Islet of Langerhans (tissue), 1 donor: ENCODE measurements around the gene HAND2.
A peak's percentile ranks its signal among the peaks of the same experiment; 100 is the strongest.

Experiments
- FAIRE-seq: peaks from one replicate; lab custom pipeline; 2011; peaks lifted over from hg19 to GRCh38; lab: Jason Lieb, UNC

Gene HAND2

DNA sequence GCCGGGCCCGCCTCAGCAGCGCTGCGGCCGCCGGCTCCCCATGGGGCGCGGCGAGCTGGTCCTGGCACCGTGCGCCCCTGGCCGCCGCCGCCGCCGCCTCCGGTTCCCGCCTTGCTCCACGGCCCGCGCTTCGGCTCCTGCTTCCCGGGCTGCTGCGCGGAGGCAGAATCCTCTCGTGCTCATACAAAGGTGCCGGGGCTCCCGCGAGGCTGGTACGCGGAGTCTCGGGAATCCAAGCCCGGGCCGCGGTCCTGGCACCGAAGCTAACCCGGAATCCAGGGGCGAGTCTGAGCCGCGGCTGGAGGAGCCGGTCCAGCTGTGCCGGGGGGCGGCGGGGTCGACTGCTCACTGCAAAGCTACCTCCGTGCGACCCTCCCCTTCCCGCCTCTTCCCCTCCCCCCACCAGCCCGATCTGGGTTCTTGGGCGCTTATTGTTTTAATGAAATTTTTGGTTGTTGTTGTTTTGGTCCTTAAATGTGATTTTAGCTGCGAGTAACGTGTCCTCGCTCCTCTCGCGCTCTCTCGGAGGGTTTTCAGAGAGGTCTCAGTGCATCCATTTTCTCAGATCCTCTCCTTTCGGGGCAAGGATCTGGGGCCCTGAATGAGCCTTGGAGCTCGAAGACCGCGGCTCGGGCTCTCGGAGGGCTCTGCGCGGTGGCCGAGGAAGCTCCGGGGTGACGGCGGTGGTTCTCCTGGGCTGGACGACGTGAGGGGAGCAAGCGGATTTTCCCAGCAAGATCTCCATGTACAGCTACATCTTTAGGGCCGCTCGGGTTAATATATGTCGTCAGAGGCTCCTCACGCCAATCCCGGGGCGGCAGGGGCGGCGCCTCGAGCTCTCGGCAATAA lies at the start of gene HAND2:
HAND2 (minus strand) TSS at position 753 of the 849 bp plus-strand sequence. CDS start 940 bp downstream, outside the sequence.
- no peak for FAIRE-seq

DNA sequence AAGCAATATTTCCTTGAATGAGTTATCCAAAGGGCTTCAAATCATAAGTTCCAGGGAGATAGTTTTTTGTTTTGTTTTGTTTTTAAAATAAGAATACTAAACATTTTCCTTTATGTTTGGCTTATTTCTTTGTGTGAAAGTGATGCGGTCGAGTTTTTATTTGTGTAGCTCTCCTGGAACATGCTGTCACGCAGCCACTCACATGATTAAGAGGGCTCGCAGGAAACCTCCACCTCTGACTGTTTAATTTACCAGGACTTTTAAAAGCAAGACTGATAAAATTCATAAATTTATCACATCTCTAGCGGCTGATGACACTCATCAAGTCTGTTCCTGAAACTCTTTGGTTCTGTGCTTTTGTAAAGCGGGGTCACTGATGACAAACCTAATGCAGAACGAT lies 48.9 kb upstream of the HAND2 start:
- no peak for FAIRE-seq

DNA sequence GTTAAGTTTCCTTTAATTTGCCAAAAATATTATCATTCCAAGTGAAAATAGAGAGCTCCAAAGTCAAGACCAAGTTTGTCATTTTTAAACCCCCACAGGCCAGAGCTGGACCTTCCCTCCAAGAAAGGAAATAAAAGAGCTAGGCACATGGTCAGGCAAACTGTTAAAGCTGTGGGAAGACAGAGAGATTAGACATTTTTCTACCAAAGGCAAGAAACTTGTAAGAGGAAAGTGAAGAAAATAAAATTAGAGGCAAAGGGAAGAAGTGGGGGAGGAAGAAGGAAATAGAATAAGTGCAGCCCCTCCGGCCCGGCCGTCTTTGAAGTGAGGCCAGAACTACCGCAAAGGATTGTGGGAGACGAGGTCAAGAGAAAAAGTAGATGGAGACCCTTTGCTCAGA lies 47.9 kb upstream of the HAND2 start:
- no peak for FAIRE-seq

DNA sequence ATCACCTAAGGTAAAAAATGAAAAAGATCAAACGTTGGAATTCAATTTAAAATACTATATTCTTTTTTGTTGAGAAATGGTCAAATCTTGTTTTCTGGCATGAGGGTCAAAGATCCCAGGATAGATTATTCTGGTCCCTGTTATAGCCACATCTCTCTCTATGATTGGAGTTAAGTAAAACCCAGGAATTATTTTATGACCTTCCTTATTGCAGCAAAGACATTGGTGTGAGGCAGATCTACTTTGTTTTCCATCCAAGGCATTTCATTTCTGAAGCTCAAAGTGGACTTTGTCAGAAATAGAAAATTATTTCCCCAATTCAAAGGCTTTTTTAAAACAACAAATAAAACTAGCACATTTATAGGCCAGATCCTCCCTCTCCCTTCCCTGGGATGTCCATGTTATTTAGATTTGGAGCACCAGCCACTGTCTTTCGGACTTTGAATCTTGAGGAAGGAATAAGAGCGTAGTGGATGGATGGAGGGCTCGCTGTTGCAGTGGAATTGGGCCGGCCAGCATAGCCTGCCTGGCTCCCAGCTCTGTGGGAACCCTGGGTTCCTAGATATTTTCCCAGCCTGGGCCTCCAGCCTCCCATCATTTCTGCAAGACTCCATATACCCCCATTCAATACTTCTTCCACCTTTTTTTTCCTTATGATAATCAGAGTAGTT lies 45.6 kb upstream of the HAND2 start:
- no peak for FAIRE-seq

DNA sequence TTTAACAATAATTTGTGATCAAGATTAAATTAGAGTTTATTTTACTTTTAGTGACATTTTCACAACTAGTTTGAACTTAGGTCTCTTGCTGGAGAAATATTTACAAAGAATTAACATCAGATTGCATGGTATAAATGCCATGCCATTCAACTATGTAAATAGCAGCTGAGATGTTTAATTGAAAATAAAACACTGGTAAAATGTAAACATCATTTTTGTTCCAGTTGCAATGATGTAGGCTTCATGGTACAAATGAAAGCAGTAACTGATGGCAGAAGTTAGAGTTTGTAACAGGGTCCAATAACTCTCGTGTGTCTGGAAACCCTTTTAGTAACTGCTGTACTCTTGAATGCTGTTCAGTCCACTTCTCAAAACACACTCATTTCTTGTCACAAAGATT lies 43.7 kb upstream of the HAND2 start:
- no peak for FAIRE-seq

DNA sequence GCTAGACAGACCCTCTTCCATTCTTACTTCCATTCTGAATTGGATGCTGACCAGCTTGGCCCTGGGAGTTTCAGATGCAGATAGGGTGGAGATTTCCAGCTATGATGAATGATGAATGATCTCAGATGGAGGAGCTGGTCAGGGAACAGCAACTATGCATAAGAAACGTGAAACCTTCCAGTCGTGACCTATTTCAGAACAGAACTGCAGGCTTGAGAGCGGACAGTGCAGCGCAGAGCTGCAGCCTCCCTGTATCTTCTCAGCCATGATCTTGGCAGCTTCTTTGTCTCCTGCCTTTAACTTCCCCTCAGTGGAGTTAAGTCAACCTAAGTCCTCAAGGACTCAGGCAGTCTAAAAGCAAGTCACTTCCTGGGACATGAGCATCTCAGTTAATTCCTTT lies 43.3 kb upstream of the HAND2 start:
- FAIRE-seq: no peak

DNA sequence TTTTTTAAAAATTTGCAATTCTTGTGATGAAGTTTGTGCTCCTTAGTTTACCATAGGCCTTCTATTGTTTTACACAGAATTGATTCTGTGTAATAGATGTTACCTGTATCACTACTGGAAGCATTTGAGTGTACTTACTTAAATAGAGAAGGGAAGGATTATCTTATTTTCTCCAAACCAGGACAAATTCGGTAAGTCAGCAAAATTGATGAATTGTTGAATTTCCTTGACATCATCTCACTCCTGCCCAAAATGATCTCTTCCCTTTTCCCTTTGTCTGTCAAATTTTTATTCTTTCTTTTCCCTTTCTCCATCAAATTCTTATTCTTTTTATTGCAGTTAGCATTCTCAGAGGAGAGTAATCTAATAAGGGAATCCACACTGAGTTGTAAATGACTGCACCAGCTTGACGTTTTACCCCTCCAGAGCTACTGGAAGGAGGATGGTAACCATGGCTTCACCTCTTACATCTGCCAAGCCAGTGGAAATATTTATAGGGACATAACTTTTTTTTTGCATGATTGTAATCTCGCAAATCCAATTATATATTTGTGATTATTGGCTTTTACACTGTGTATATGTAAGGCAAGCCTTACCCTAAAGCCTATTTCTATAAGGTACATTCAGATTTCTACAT lies 42.6 kb upstream of the HAND2 start:
- no peak for FAIRE-seq

DNA sequence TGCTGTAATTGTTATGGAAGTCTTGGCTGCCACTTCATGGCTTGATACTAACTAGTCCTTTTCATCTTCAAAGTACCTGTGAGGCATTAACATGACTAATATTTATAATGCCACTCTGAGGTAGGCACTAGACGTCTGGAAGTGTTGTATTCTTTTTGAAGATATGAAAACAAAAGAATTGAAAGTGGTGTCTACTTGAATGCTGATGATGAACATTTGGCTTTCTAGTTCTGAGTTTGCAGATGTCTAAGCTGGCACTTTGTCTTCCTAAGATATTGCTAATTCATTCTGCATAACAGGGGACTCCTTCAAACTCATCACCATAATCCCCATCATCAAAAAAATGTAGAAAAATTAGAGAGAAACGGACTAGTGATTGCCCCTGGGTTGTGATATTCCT lies 41.6 kb upstream of the HAND2 start:
- FAIRE-seq: no peak

DNA sequence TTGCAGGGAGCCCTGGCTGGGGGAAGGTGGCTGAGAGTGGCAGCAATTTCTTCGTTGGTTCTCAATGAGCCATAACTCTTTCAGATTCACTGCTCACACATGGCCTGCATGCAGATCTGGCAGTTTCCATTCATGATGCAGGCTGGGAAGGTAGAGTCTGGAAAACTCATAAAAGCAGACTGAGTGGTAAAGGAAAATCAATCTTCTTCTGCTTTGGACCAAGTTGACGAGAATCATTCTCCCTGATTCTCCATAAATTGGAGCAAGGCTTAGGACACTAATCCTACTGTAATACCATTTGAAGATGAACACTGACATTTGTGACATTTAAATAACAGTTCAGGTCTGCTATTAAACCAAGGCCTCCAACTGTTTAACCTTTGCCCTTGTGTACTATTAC lies 35.3 kb upstream of the HAND2 start:
- FAIRE-seq: no peak

DNA sequence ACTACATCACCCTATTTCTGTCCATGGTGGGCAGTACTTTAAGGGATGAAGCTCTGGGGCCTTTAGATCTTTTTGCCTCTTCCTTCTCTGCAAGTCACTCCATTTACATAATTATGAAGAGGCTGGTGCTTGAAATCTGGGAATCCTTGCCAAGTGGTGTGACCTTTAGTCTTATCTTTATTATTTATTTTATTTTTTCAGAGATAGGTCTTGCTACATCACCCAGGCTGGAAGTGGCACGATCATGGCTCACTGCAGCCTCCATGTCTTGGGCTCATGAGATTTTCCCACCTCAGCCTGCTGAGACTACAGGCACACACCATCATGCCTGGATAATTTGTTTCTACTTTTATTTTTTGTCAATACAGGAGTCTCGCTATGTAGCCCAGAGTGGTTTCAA lies 34.4 kb upstream of the HAND2 start:
- FAIRE-seq: no peak

DNA sequence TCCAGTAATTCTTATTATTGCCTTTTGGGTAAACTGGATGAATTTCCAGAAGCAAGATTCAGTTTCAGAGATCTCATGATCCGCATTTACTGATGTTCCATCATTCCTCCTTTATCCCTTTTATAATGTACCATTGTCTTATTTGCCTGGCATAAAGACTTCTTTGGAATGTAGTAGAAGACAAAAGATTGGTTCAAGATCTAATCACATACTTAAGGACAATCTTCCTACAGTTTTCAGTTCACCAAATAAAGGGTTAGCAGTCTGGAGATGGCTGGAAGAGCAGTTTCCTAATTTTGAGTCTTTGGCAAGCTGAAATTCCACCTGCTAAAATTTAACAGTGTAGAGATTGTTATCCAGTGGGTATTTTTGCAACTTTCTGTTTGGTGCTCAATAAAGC lies 30.9 kb upstream of the HAND2 start:
- no peak for FAIRE-seq

DNA sequence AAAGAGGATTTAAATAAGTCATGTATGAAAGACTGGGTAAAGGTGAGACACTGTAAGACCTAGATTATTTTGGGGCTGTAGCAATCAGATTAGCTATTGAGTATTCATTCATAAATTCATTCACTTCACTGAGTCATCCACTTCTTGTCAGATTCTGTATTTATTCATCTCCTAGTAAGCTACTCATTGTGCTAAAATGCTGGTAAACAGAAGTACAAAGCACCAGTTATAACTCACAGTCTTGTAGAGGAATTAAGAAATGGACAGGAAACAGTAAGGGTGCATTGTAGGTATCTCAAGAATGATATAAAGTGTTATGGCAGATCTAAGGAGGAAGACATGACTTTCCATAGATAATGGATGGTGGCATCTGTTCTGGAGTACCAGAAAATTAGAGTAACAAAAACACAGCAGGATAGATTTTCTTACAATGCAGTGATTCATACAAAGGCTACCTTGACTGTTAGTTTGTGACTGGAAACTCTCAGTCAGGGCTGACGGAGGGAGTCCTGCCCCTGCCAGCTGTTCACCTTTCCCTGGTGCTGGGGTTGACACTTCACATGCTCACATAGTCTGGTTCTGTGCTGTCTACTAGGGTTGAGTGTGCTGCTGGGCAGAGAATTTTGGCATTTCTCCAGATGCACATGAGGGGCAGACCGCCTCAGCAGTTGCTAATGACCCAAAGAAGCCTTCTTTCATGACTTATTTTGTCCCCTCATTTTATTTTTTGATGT lies 26.5 kb upstream of the HAND2 start:
- no peak for FAIRE-seq

DNA sequence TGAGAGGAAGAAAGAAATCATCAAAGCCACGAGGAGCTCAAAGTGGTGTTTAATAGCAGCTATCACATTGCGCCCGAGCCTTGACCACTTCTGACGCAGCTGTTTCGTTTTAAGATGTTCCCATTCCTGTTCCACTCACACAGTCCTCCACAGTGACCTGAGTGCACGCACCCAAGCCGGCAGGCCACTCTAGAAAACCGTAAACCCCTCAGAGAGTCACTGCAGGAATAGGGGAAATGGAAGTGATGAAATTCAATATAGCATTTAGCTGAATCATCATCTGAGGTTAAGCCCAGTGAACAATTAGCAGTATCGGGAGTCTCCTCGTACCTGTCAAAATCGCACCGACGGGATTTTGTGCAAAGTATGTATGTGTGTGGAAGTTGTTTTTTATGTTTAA lies 17.9 kb upstream of the HAND2 start:
- no peak for FAIRE-seq

DNA sequence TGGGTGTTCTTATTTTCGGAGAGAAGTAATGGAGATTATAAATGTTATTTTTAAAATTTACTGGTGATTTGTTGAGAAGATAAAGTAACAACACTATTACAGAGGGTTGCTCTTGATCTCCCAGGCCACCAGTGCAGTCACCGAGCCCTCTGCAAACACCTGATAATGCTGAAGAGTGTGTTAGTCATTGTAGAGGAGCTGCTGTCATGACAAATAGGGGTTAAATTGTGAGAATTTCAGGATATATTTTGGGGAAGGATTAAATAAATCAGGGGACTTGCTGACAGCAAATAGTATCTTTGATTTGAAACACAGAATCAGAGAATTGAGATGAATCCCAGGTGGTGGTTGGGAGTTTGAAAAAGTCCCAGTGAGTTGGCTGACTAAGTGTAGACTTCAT lies 16.7 kb upstream of the HAND2 start:
- no peak for FAIRE-seq

DNA sequence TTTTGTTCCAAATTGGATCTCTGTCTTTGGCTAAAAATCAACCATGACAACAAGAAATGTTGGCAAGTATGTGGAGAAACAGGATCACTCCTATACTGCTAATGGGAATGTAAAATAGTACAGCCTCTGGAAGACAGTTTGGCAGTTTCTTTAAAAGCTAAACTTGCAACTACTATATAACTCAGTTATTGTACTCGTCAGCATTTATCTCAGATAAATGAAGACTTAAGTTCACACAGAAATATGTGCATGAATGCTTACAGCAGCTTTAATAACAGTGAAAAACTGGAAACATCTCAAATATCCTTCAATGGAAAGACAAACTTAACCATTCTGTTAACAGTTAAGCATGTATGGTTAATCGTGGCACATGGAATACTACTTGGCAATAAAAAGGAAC lies 15.4 kb upstream of the HAND2 start:
- FAIRE-seq: no peak

DNA sequence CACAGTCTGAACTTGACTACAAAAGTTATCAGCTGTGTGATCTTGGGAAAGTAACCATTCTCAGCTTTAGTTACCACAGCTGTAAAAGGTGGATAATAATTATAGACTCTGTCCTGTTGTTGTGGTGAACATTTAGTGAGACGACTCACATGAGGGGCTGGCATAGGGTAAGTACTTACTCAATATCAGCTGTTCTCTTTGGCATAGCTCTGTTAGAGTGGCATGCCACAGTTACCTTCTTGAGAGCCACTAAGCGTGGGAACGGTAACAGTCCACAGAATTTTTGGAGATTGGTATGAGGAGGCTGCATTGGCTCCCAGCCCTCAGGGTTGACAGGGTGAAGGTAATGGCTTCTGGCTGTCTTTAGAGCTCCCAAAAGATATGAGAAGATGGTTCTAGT lies 13.2 kb upstream of the HAND2 start:
- FAIRE-seq: no peak

DNA sequence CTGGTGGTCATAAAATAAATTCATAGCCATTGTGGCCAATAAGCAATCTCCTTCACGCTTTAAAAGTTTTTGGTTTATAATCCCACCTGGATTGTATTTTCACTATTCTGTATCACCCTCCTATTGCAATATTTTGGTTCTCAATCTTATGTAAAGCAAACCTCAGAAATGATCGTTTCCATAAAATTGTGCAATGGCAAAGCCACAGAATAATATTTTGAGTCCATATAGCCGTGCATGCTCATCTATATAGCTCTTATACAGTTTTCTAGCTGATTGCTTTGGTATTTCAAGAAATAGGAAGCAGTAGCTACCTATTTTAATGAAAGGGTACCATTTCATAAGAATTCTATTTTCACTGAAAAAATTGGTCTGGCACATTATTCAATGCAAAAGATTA lies 10.0 kb upstream of the HAND2 start:
- FAIRE-seq: peak; percentile 33

DNA sequence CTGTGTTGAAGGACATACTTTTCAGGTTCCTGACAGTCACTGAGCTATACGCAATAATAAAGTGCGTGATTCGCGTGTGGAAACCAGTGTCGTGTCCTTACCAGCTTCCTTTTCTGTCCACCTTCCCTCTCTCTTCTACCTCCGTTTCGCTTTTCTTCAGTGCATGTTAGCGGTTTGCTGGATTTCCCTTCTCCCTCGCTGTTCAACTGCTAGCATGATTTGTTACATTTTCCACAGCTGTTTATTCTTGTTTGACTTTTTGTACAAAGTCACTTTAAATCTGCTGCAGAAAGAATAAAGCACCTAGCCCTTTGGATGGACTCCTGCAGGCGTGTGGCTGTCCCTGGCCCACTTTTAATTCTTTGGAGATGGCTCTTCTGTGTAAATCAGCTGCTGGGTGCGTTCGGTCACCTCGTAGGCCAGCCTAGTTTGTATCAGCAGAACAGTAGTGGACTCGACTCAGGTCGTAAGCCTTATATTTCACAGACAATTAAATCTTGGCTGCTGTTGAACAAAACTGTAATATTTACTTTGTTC lies 8.9 kb upstream of the HAND2 start:
- no peak for FAIRE-seq

DNA sequence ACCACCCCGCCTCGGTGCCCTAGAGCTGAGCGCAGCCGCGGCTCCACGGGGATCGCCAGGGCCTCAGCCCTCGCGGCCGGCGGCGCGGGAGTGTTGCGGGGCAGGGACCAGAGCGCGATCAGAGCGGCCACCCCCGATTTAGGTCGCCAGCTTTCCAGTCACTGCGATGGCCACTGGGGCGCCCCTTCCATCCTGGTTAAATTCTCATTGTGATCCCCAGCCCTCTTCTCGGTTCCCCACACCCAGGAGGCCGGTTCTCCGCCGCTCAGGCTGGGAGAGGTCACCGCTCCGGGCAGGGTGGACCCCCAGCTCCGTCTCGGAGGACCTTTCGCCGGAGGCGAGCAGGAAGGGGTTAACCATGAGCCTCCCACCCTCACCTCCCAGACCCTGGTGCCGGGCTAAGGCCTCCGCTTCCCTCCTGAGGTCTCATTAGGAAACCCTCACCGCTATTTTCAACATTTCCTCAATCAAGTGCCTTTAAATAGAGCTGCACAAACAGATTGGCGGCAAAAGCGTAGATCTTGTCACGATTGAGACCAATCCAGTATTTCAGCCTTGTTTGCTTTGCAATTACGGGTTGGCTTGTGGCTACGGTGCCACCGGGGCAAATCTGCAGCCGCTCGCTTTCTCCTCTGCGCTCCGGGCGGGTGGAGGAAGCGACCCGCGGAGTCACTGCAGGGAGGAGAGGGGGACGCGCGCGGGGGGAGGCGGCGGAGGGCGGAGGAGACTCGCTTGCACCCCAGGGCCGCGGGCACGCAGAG lies 8.3 kb upstream of the HAND2 start:
- no peak for FAIRE-seq

DNA sequence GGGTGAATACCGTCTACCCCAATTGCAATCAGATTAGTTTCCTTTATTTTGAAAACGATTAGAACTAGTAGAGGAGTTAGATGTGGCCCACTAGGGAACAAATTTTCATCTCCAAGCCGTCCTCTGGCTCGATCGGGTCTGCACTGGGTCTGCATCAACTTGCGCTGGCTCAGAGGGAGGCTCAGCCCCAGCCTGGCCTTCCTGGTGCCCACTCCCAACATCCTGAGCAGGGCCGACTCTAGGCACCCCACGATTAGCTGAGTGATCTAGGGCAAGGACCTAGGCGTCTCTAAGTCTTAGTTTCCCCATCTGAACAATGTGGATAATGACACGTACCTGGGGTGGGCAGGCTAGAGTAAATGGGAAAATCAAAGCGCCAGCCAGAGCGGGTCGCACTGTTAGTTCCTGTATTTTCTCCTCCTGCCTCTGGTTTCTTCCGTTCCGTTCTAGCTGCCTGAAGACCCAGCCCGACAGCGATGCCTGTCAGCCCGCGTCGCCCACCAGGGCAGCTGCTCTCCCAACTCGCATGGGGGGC lies 7.7 kb upstream of the HAND2 start:
- no peak for FAIRE-seq

DNA sequence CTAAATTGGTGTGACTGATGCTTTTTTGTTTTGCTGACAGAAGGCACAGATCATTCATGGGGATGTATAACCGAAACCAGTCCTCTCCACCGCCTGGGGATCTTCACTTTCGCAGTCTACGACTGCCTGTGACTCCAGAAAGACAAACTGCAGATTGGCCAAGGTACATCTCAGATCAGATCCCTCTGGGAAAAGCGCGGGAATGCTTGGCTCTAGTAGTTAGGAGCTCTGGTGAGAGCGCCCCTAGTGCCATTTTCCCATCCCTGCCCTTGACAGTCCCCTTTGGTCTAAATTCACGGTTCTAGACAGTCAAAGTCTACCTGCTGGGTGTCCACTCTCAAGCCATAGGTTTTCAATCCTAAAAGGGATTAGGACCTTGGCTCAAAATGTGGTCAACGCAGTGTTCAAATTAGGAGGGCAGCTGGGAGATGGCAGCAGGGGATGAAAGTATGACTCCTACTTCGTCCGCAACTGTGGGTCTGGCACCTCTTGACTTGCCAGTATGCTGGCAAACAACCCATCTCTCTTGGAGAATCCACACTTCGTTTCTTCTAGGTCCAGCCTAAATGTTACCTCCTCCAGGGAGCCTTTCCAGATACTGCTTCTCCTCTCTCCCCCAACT lies 6.9 kb upstream of the HAND2 start:
- FAIRE-seq: no peak
